B cell (primary cell): ENCODE results near the gene FRMD7. TPM values are rescaled to one million over a fixed set of nuclear protein-coding genes. Genes with fewer than 3 reads are reported as not detected.

Experiments used
- ATAC-seq: fragments of 200-7000 bp; cut with Tn5 transposase; one replicate; pipeline ENCODE4 v1.10.0; 2021; ENCODE audit warnings: low read depth, mild to moderate bottlenecking, moderate number of reproducible peaks, moderate library complexity
- CTCF ChIA-PET: fragments of 350-600 bp; sonication (Branson Sonifier 250); formaldehyde crosslinking; loops from one replicate; lab custom pipeline; 2021; ENCODE audit warnings: antibody characterized with exemption, inconsistent platforms; lab: Charles Lee
- POLR2A ChIA-PET: fragments of 350-600 bp; sonication (Branson Sonifier 250); formaldehyde crosslinking; loops from one replicate; lab custom pipeline; 2021; ENCODE audit warnings: antibody characterized with exemption; lab: Charles Lee
- DNase-seq: peaks from one replicate; pipeline ENCODE4 v3.0.0; 2013
- H2AFZ ChIP-seq: 2 replicates; pipeline ENCODE4 v1.6.1; 2012; ENCODE audit warnings: mild to moderate bottlenecking, low read depth, low read length; ENCODE audit not compliant: insufficient read depth, poor library complexity, severe bottlenecking
- H3K27ac ChIP-seq, 2 donors: 1 replicate in 1 of 2; 2 replicates in 1 of 2; pipeline ENCODE4 v1.5.1; 2012 to 2013; ENCODE audit warnings: low read length in 2 of 2, mild to moderate bottlenecking in 2 of 2, moderate library complexity in 1 of 2
- H3K27me3 ChIP-seq, 4 experiments: fragments of 200-600 bp in 1 of 4; sonication (generic) in 1 of 4; replicated peaks in 1 of 4; 1 replicate in 2 of 4; 2 replicates in 2 of 4; pipeline versions ENCODE4 v1.6.1 to v1.7.0; 2013 to 2016; ENCODE audit warnings: low read length in 3 of 4, mild to moderate bottlenecking in 2 of 4, mixed read lengths in 1 of 4, moderate library complexity in 1 of 4; ENCODE audit not compliant: insufficient read depth in 4 of 4, control insufficient read depth in 3 of 4; ENCODE audit errors: control extremely low read depth in 1 of 4
- H3K36me3 ChIP-seq, 2 experiments: replicated peaks in 1 of 2; 1 replicate in 1 of 2; 2 replicates in 1 of 2; pipeline versions ENCODE4 v1.6.1 to v1.7.1; 2013; ENCODE audit warnings: low read length in 1 of 2; ENCODE audit not compliant: insufficient read depth in 2 of 2, control insufficient read depth in 1 of 2; ENCODE audit errors: control extremely low read depth in 1 of 2, extremely low read depth in 1 of 2
- H3K4me1 ChIP-seq, 2 donors: fragments of 200-600 bp in 1 of 2; sonication (generic) in 1 of 2; 1 replicate in 1 of 2; 2 replicates in 1 of 2; pipeline versions ENCODE4 v1.5.1 to v1.6.1; 2013 to 2017; ENCODE audit warnings: low read length in 2 of 2; ENCODE audit not compliant: control insufficient read depth in 2 of 2, insufficient read depth in 2 of 2
- H3K4me2 ChIP-seq: replicated peaks from 2 replicates; pipeline ENCODE3; 2012; ENCODE audit warnings: mild to moderate bottlenecking, low read depth, low read length; ENCODE audit not compliant: poor library complexity, severe bottlenecking
- H3K4me3 ChIP-seq, 5 experiments: fragments of 200-600 bp in 1 of 5; sonication (generic) in 1 of 5; 1 replicate in 3 of 5; 2 replicates in 2 of 5; pipeline versions ENCODE4 v1.5.1 to v1.7.0; 2011 to 2016; ENCODE audit warnings: low read length in 4 of 5, mild to moderate bottlenecking in 4 of 5, low read depth in 2 of 5, control low read depth in 1 of 5, moderate library complexity in 1 of 5; ENCODE audit not compliant: insufficient read depth in 1 of 5; ENCODE audit errors: control extremely low read depth in 1 of 5, extremely low read depth in 1 of 5
- H3K79me2 ChIP-seq: fragments of 200-600 bp; sonication (generic); one replicate; pipeline ENCODE4 v1.6.0; 2016; ENCODE audit warnings: low read length; ENCODE audit not compliant: control insufficient read depth, insufficient read depth
- H3K9ac ChIP-seq: fragments of 200-600 bp; sonication (generic); 2 replicates; pipeline ENCODE4 v1.6.1; 2017; ENCODE audit warnings: mild to moderate bottlenecking, low read length, moderate library complexity
- H3K9me3 ChIP-seq, 3 donors: one replicate each; pipeline versions ENCODE4 v1.6.1 to v1.7.1; 2013; ENCODE audit warnings: low read length in 2 of 3; ENCODE audit not compliant: control insufficient read depth in 2 of 3, insufficient read depth in 1 of 3; ENCODE audit errors: control extremely low read depth in 1 of 3
- H4K20me1 ChIP-seq: 2 replicates; pipeline ENCODE4 v1.6.0; 2012; ENCODE audit warnings: mild to moderate bottlenecking, low read length; ENCODE audit not compliant: insufficient read depth, control insufficient read depth, poor library complexity, severe bottlenecking
- H3K27ac Mint-ChIP-seq: one replicate; pipeline ENCODE4 v1.8.0; 2021; ENCODE audit warnings: mixed read lengths
- H3K27me3 Mint-ChIP-seq: one replicate; pipeline ENCODE4 v1.8.0; 2021; ENCODE audit warnings: mixed read lengths
- H3K4me1 Mint-ChIP-seq: one replicate; pipeline ENCODE4 v1.8.0; 2021; ENCODE audit warnings: mixed read lengths
- H3K4me3 Mint-ChIP-seq: one replicate; pipeline ENCODE4 v1.8.0; 2021; ENCODE audit warnings: mixed read lengths
- H3K9me3 Mint-ChIP-seq: one replicate; pipeline ENCODE4 v1.8.0; 2022; ENCODE audit warnings: mixed read lengths; ENCODE audit not compliant: insufficient read depth
- CTCF ChIP-seq: fragments of 200-600 bp; IDR thresholded peaks from one replicate; pipeline ENCODE4 v1.8.0; 2022; ENCODE audit warnings: antibody characterized with exemption, mild to moderate bottlenecking
- EZH2 ChIP-seq: IDR thresholded peaks from 2 replicates; pipeline ENCODE4 v1.6.1; 2012; ENCODE audit warnings: borderline replicate concordance, low read depth, mild to moderate bottlenecking, moderate library complexity, low read length; ENCODE audit not compliant: insufficient read depth, poor library complexity, severe bottlenecking
- WGBS: methylation state at CpG from one replicate; pipeline ENCODE4 v1.1.5; 2013; ENCODE audit warnings: missing lambda C conversion rate; ENCODE audit not compliant: insufficient coverage; 5-methylcytosine and 5-hydroxymethylcytosine counted together
- intact Hi-C: fragments of 100-400 bp; cut with micrococcal nuclease; formaldehyde crosslinking; loops from one replicate; pipeline ENCODE4 v1.10.0; 2022
- polyA plus RNA-seq: library from polyadenylated mRNA; depleted of rRNA; stranded (reverse); fragments of >200 nt; gene quantifications from 2 replicates; pipeline ENCODE4 v1.2.3, GENCODE V29; 2012
- total RNA-seq, 2 donors: library from RNA; stranded (reverse); fragments of 120-200 nt in 1 of 2; gene quantifications; 1 replicate in 1 of 2; 2 replicates in 1 of 2; pipeline versions ENCODE4 v1.2.3 to v1.2.4, GENCODE V29; 2013 to 2022

Gene FRMD7
- total and polyA plus RNA-seq, 2 donors (not counting 1 experiment from before 2014, with no cell fraction given) = not detected

- Histone ChIP-seq H3K27ac (no peak overlapping the region), H3K79me2 (no peaks in the 10 kb centered on the region), H3K9me3 (no peaks in the 10 kb centered on the region), H3K36me3 (no peaks in the 10 kb centered on the region), H2AFZ (no peak overlapping the region), H3K4me2 (no peak overlapping the region), H3K4me3 (no peak overlapping the region), H3K27me3 (no peaks in the 10 kb centered on the region), H3K4me1 (no peaks in the 10 kb centered on the region), H4K20me1 (no peaks in the 10 kb centered on the region), H3K9ac (no peak overlapping the region)
- TF ChIP-seq EZH2 = no peak
- TF ChIP-seq CTCF = no peak
- Mint-ChIP-seq H3K9me3 (peaks cover 2% of the 10 kb centered on the region), H3K4me3 (no peak overlapping the region), H3K27ac (no peak overlapping the region), H3K27me3 (peaks cover 3% of the 10 kb centered on the region), H3K4me1 (no peaks in the 10 kb centered on the region)
- intact Hi-C loops = no loop called here
- DNase-seq = no peak
- no peak for ATAC-seq
- CTCF ChIA-PET = no interaction called here
- no CpG with 5 or more reads among the region's 3 CpGs for WGBS
- POLR2A ChIA-PET = no interaction called here
Observed at GRCh38 chrX:132169554-132169953, 41.7 kb upstream of the FRMD7 start.

GRCh38 chrX:132165651-132166050, 37.8 kb upstream of the FRMD7 start:
- DNase-seq = no peak
- POLR2A ChIA-PET = no interaction called here
- Histone ChIP-seq H3K9ac (no peak overlapping the region), H3K36me3 (no peaks in the 10 kb centered on the region), H3K27ac (no peak overlapping the region), H3K9me3 (no peaks in the 10 kb centered on the region), H3K4me1 (no peaks in the 10 kb centered on the region), H4K20me1 (no peaks in the 10 kb centered on the region), H2AFZ (no peak overlapping the region), H3K4me2 (no peak overlapping the region), H3K4me3 (no peak overlapping the region), H3K79me2 (no peaks in the 10 kb centered on the region), H3K27me3 (no peaks in the 10 kb centered on the region)
- H3K27me3 Mint-ChIP-seq = peaks cover 11% of the 10 kb centered on the region
- TF ChIP-seq EZH2 (no peak), CTCF (no peak)
- H3K4me1 Mint-ChIP-seq = no peaks in the 10 kb centered on the region
- ATAC-seq = no peak
- H3K4me3 Mint-ChIP-seq = no peak overlapping the region
- CTCF ChIA-PET = interaction anchor here (0.7 kb wide), 1 partner anchor 497 kb away, joined by 3 read pairs; no protein-coding TSS in a partner anchor
- H3K27ac Mint-ChIP-seq = no peak overlapping the region
- intact Hi-C loops = no loop called here
- peaks cover 2% of the 10 kb centered on the region for H3K9me3 Mint-ChIP-seq
